ENCODE measurements around the gene ARFGAP1. TPM values are rescaled to one million over a fixed set of nuclear protein-coding genes. Genes with fewer than 3 reads are reported as not detected.

ARFGAP1 gene
- total RNA-seq, 1 experiment from 2014 or later, result 61.8 TPM

DNA sequence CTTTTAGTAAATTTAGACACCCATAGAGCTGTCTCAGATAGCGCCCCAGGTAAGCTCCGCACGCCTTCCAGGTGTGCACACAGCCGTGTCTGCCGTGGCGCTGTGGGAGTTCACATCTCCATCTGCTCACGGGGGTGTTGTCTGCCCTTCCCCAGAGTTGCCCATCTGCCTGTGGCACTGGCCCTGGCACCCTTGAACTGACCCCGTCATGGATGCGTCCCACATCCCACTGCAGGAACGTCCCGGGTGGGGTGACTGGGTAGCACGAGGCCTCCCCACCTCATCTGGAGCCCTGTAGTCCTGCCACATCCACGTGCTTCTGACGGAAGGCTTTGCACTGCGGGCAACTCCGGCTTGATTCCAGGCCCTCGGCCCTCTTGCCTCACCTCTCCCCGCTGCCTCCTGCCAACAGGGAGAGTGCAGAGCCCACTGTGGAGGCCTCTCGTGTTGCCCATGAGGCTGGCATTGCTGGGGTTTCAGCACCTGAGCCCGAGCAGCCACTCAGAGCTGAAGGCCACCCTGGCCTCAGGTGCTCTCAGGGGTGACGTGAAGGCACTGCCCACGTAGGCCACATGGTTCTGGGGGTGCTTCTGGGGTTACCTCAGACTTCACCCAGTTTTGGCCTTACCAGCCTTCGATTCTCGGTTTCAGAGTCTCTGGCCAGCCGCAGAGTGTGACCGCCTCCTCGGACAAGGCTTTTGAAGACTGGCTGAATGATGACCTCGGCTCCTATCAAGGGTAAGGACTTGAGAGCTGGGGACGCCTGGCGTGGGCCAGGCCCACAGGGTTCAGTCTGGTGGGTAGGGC is 5.1 kb downstream of the ARFGAP1 start:
- DNase-seq (ENCODE audit: low read depth), result no peak

DNA sequence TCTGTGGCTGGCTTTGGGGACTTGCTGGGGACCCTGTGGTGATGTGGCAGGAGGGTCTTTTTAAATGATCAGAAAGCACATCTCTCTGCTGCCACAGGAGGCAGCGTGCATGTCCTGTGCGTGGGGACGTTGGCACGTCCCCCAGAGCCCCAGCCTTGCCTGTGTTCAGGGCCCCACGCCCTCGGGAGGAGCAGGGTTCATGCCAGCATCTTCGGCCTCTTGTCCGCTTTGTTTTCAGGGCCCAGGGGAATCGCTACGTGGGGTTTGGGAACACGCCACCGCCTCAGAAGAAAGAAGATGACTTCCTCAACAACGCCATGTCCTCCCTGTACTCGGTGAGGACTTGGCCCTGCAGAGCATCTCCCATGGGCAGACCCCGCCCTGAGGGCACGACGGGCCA is 6.0 kb downstream of the ARFGAP1 start:
- DNase-seq (ENCODE audit: low read depth), result no peak

DNA sequence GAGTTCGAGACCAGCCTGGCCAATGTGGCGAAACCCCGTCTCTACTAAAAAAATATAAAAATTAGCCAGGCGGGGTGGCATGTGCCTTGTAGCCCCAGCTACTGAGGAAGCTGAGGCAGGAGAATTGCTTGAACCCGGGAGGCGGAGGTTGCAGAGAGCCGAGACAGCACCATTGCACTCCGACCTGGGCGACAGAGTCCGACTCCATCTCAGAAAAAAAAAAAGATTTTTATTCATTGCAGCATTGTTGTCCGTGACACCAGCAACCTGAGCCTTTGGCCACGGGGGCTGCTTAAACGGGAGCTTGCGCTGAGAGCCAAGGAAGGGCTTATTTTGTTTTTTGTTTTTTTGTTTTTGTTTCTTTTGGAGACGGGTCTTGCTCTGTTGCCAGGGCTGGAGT is 7.3 kb downstream of the ARFGAP1 start:
- DNase-seq (ENCODE audit: low read depth), result no peak

DNA sequence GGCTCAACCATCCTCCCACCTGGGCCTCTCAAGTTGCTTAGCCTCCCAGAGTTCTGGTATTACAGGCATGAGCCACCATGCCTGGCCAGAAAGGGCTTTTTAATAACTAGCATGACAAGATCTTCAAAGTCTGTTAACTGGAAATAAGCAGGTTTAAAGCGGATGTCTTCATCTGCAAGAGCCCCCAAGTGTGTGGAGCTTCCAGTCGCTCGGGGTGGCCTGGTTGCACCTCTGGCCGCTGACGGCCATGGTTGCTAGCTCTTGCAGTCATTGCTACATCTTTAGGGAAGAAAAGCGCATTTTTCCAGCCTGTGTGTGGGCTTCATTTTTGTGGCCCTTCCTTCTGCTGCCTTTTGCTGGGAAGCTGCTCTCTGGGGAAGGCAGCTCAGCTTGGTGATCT is 7.8 kb downstream of the ARFGAP1 start:
- no peak for DNase-seq (ENCODE audit: low read depth)

DNA sequence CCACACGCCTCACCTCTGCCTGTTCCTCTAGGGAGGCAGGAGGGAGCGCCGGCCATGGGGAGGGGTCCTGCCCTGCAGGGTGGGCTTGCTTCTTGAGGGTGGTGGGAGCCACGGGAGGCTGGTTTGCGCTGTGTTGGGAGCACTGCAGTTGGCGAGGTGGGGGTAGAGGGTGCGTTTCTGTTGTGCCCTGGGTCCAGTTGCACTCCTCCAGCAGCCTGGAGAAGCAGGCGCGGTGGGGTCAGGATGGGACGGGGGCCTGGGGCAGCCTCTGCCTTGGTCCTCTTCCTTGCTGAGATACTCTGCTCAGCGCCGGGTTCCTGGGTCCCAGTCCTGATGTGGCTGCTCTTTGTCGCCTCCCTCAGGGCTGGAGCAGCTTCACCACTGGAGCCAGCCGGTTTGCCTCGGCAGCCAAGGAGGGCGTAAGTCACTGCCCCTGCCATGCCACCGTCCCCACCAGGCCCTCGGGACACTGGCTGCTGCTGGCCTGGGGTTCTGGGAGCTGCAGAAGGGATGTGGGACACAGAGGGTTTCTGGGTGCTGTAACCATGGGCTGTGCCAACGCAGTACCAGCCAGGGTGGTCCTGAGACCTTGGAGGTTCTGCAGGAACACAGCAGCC is 8.4 kb downstream of the ARFGAP1 start:
- DNase-seq (ENCODE audit: low read depth), result no peak

DNA sequence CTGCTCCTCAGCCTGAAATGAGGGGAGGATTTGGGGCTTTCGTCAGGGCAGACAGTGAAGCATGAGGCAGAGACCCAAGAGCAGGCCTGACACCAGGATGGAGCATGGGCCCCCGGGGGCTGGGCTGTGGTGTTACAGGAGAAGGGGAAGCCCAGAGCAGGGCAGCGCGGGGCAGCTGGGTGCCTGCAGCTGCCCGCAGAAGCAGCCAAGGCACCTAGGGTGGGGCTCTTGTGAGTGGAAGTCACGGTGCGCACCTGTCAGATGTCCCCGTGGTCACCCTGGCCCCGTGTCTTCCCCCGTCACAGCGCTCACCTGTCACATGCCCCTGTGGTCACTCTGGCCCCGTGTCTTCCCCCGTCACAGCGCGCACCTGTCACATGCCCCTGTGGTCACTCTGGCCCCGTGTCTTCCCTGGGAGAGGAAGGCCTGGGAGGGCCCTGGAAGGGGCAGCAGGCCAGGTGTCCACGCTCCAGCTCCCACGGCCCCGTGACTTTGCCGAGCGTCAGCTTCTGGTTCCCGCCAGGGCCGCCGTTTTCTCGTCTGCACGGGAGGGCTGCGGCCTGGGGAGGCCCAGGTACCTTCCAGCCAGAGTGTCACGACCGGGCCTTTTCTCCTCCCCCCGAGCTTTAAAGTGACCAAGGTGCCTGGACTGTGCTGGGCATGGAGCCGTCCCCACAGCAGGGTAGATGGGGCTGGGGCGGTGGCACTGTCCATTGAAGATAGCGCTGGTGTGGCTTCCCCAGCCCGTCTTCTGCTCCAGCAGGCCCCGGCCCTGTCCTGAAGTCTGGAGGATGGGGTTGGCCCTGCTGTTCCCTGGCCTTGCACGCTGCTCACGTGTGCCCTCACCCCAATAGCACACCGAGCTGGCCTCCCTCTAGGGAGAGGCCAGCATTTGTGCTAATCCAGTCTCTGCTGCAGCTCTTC is 9.4 kb downstream of the ARFGAP1 start:
- DNase-seq (ENCODE audit: low read depth), result no peak

DNA sequence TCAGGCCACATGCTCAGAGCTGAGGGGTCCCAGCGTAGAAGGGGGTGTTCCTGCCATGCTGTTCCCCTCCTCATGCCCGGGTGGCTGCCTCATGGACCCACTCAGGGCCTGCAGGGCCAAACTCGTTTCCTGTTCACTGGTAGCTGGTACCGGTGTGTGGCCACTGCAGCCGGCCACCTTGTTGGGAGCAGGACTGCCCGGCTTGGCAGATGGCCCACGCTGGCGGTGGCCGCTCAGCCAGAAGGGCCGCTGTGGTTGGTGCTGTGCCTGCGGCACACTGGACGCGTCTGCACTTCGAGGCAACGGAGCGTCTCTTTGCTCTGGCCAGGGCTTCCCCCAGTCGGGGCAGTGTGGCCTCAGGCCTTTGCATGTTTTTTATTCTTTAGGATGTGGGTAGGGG is 10.3 kb downstream of the ARFGAP1 start:
- no peak for DNase-seq (ENCODE audit: low read depth)

DNA sequence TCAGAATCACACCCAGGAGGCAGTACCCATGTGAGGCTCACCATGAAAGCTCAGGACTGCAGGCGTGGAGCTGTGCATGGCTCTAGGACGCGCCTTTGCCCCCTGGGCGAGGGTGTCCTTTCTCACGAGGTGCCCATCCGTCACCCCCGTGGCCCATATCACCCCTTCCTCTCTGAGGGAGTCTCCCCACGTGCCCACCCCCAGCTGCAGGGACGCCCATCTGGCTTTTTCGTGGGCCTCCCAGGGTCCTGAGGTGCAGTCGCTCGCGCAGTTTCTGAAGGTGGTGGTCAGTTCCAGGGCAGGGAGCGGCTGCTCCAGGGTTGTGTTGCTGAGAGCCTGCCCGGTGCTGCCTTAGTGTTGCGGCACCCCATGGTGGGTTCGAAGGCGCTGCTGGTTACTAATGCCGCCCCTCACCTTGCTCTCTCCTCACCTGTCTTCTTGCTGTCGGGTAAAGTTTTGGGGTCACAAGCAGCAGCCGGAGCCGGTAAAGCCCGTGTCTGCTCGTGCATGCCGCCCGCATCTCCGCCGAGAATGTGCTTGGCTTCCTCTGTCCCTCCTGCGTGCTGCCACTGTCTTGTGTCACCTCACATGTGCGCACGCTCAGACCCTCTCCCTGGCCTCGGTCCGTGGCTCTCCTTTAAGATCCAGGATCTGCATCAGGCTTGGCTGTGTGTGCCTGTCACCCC is 10.9 kb downstream of the ARFGAP1 start:
- no peak for DNase-seq (ENCODE audit: low read depth)

DNA sequence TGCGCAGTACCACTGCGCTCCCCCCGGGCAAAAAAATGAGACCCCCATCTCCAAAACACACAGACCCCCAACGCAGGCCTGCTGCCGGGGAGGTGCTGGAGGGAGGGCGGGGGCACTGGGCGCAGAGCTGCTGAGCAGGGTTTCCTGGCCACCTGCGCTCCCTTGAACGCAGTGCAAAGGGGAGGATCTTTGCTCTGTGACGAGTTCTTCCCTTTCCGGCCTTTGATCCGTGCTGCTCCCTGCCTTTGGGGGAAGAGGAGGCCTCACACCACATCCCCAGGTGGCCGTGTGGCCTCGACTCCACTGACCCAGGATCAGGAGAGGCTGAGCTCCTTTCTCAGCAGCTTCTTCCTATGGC is 11.4 kb downstream of the ARFGAP1 start:
- DNase-seq (ENCODE audit: low read depth), result no peak

DNA sequence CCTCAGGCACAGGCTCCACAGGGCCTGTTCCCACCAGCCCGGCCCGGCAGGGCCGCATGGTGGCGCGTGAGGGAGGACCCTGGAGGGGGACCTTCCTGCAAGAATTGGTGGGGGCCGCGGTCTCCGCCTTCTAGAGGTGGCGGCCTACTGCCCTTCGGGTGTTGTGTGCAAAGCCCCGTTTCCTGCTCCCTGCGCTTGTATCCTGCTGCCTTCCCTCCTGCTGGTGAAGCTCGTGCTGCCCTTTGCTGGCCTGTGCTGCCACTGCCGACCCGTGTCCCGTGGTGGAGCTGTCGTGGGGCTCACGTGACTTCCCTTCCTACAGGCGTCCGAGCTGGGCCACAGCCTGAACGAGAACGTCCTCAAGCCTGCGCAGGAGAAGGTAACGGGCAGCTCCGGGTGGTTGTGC is 11.9 kb downstream of the ARFGAP1 start:
- no peak for DNase-seq (ENCODE audit: low read depth)

DNA sequence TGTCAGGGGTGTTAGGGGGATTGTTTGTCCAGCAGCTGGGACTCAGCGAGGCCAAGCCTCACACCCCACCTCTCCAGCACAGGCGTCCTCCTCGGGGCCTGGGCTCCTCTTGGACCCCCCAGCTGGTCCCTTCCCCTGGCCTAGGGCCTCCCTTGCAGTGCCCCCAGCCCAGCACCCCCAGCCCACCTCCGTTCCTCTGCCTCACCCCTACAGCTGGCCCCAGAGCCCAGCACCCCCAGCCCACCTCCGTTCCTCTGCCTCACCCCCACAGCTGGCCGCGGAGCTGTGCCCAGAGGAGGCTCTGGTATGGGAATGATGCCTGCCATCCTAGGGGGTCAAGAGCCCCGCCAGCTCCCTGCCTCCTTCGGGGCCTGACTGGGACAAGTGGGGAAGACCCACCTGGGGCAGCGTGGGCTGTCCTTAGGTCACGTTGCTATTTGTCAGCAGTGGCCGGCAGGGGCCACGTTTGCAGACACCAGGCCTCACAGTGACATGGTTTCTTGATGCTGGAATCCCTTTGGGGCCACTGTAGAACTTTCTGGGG is 12.4 kb downstream of the ARFGAP1 start:
- no peak for DNase-seq (ENCODE audit: low read depth)

DNA sequence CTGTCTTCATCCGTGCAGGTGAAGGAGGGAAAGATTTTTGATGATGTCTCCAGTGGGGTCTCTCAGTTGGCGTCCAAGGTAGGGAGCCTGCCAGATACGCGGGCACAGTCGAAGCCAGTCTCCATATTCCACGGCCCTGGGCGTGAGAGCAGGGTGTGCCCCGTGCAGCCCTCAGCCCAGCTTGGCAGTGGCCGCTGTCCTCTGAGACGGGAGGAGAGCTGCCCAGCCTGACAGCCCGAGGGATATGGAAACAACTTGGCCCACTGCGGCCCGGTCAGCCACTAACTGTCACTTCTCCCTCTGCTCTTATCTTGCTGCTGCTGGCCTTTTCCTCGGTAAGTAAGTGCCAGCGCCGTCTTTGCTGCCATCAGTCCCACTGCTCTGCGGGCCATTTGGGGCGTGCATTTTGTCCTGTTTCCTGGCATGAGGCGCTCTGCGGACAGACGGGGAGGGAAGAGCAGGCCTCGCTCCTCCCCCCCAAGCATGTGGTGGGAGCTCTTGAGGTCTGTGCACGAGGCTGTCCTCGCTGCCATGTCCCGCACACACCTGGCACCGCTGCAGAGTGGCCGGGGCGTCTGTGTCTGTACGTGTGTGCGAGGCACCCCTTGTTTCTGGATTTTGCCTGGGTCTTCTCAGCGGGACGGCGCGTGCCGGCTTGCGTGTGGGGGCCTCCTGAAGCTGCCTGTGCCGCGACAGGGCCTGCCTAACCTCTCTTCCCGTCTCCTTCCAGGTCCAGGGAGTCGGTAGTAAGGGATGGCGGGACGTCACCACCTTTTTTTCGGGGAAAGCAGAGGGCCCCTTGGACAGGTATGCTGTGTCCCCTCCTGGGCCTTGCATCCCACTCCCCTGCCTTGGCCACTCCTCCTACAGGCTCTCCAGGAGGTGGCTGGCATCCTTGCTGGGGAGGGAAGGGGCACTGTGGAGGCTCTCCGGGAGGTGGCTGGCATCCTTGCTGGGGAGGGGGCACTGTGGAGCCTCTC is 13.3 kb downstream of the ARFGAP1 start:
- no peak for DNase-seq (ENCODE audit: low read depth)

DNA sequence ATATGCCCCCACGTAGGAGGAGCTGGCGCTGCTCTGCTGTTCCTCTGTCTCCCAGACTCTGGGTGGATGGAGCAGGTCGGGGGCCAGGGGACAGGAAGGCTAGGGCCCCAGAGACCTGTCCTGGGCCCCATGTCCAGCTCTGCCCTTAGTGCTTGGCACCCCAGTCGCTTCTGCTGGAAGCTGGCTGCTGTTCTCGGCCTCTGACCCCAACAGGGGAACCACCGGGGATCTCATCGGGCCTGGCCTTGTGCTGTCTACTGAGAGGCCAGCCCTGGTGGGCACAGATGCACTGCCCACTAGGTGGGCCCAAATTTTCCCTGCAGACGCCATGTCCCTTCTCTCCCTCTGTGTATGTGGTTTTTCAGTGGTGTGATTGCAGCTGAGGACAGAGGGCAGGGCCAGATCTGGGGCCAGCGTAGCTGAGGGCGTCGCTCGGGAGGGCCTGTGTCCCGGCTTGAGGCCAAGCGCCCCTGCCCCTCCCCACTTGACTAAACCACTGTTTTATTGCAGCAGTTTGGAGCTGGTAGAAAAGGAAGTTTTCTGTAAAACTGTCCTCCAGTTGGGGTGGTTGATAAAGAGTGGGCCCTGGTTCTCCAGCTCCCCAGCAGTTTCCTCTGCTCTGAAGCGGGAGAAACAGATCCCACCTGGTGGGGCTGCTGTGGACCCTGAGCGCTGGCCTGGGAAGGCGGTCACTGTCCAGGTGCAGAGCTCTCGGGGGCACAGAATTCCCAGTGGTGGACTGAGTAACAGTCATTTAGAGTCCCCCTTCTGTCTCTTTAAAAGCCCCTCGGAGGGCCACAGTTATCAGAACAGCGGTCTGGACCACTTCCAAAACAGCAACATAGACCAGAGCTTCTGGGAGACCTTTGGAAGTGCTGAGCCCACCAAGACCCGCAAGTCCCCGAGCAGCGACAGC is 14.4 kb downstream of the ARFGAP1 start:
- DNase-seq (ENCODE audit: low read depth), result no peak

DNA sequence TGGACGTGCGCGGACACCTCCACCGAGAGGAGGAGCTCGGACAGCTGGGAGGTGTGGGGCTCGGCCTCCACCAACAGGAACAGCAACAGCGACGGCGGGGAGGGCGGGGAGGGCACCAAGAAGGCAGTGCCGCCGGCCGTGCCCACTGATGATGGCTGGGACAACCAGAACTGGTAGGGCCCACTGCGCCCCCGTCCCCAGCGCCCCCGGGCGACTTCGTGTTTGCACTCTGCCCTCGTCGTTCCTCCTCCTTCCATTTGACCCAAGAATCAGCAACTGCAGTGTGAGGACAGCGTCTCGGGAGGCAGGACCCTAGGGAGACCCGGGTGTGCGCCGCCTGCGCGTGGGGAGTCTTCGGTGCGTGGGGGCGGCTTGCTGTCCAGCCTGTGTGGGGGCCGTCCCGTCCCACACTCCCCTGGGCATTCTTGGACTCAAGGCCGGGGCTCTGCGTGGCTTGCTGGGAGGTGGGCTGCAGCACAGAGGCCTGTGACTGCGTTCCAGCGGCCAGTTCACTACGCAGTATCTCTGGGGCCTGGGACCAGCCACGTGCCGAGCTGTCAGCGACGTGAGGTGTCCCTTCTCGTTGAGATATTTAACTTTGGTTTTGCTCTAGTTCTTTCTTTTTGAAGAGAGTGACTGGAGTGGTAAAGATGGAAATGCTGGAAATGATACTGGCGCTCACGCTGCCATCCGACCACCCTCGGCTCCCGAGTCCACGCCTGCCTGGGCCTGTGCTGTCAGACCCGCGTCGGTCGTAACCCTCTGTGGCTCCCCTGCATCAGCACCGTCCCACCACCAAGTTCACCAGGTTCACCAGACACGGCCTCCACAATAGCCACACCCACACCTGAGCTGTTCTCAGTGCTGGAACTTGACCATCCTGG is 15.3 kb downstream of the ARFGAP1 start:
- DNase-seq (ENCODE audit: low read depth), result no peak

DNA sequence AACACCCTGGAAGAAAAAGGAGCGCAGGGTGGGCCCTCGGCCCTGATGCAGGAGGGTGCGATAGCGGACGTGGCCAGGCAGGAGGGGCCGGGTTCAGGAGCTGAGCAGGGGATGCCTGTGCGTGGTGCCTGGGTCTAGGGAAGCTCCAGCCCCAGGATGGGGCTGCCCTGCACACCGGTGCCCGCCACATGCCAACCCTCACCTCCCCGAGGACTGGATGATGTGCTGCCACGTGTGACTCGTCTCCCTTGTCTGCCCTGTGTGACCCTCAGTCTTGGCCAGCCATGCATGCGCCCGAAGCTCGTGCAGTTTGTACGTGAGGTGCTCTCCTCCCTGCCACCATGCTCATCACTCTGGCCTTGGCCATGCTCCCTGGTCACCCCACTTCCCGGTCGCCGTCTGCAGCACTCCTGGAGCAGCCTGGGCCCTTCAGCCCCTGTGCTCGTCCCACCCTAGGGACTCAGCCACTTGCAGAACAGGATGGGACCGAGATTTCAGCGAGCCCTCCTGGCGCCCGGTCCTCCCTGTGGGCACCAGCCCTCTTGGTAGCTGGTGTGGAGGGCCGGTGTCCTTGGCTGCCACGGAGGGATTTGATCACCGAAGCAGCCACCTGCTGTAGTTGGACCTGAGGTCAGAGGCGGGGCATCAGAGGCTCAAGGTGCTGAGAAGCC is 16.1 kb downstream of the ARFGAP1 start:
- no peak for DNase-seq (ENCODE audit: low read depth)

DNA sequence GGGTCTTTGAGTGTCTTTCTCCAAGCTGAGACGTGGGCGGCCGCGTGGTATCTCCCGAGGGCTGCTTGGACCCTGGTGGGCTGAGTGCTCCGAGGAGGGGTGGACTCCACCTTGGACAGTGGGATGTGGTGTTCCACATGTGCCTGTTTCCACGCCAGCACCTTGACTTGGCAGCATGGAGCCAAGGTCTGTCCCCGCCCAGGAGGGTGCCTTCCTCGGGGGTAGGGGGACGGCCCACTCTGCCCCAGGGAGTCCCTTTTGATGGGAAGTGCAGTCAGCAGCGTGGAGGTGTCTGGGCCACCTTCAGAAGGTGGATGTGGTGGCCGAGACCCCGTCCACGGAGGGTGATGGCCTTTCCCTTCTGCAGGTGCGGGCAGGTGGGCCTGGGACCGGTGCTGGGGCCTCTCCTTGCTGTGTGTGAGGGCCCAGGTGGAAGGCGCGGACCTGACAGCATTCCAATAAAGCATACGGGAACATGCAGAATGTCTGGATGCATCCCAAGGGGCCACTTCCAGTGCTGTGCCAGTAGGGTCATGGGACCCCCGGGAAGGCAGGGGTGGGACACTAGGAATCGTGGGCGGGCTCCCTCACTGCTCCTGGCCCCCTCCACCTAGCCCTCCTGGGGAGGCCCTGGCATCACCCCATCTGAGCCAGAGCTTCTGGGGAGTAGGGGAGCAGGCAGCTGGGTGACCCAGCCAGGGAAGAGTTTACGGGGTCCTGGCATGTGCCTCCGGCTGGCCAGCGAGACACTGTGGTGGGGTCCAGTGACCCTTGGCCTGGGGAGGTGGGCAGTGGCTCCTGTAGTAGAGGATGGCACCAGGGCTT is 16.9 kb downstream of the ARFGAP1 start:
- DNase-seq (ENCODE audit: low read depth), result no peak

Data from LHCN-M2 (cell line).